Body of pancreas (tissue), 4 donors: ENCODE data around the gene SMIM44.

Experiments used
- POLR2A ChIP-seq, 3 donors: fragments of 450-650 bp; IDR thresholded peaks; one replicate each; pipeline ENCODE4 v1.6.1; 2016; ENCODE audit warnings: antibody characterized with exemption in 3 of 3, mild to moderate bottlenecking in 2 of 3
- TF ChIP-seq, protein P1 (sequence below), 7 experiments: fragments of 450-650 bp in 4 of 7; fragments of 200-600 bp in 3 of 7; sonication (generic) in 3 of 7; IDR thresholded peaks; one replicate each; pipeline ENCODE4 v1.5.1; 2016 to 2019; ENCODE audit warnings: antibody characterized with exemption in 7 of 7

- TF ChIP-seq, protein P1, sequence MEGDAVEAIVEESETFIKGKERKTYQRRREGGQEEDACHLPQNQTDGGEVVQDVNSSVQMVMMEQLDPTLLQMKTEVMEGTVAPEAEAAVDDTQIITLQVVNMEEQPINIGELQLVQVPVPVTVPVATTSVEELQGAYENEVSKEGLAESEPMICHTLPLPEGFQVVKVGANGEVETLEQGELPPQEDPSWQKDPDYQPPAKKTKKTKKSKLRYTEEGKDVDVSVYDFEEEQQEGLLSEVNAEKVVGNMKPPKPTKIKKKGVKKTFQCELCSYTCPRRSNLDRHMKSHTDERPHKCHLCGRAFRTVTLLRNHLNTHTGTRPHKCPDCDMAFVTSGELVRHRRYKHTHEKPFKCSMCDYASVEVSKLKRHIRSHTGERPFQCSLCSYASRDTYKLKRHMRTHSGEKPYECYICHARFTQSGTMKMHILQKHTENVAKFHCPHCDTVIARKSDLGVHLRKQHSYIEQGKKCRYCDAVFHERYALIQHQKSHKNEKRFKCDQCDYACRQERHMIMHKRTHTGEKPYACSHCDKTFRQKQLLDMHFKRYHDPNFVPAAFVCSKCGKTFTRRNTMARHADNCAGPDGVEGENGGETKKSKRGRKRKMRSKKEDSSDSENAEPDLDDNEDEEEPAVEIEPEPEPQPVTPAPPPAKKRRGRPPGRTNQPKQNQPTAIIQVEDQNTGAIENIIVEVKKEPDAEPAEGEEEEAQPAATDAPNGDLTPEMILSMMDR (IDR thresholded peaks at IDR 0.05) = no peak
- no peak for TF ChIP-seq POLR2A (IDR thresholded peaks at IDR 0.05)
Measured at GRCh38 chr19:3506384-3507340, 23.4 kb upstream of the SMIM44 start.
